HG03175 (cell line): Measurements from ENCODE around the gene TRIM14.
"Not testable (repeated sequence)": the region's sequence is repeated elsewhere in the genome, so short reads cannot be mapped to it uniquely, and the experiment has no call there.

Experiments used
- ATAC-seq: cut with Tn5 transposase; IDR thresholded peaks from one replicate; pipeline ENCODE4 v1.9.1; 2021; ENCODE audit warnings: mild to moderate bottlenecking, moderate library complexity; ENCODE audit not compliant: unreplicated experiment

The TRIM14 gene

DNA sequence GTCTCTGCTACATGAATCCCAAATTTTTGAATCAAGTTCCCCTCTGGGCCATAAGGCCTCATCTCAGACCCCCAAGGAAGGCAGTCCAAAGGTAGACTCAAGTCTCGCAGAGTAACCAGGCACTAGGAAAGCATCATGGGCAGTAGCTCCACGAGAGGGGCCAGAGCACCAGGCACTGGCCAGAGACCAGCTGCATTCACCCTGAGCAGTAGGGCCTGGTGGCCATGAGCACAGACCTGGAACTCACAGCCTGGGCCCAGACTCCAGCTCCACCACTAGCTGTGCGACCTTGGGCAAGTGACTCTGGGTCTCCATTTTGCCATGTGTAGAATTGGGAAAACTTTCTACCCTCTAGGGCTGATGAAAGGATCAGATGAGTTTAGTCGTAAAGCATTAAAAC lies 34.0 kb downstream of the TRIM14 start:
- ATAC-seq = no peak

DNA sequence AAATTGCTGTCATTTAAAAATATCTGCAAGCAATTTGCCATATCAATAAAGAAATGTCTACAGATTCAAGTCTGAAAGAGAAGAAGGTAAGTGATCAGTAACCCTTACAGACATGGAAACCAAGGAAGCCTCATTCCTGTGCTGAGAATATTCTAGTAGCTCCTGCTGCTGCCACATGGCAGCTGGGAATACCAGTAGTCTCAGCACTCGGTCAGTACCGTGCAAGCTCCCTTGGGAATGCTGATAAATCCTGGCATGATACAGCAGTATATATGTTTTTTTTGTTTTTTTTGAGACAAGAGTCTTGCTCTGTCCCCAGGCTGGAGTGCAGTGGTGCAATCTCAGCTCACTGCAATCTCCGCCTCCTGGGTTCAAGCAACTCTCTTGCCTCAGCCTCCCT lies 34.6 kb downstream of the TRIM14 start:
- no peak for ATAC-seq

DNA sequence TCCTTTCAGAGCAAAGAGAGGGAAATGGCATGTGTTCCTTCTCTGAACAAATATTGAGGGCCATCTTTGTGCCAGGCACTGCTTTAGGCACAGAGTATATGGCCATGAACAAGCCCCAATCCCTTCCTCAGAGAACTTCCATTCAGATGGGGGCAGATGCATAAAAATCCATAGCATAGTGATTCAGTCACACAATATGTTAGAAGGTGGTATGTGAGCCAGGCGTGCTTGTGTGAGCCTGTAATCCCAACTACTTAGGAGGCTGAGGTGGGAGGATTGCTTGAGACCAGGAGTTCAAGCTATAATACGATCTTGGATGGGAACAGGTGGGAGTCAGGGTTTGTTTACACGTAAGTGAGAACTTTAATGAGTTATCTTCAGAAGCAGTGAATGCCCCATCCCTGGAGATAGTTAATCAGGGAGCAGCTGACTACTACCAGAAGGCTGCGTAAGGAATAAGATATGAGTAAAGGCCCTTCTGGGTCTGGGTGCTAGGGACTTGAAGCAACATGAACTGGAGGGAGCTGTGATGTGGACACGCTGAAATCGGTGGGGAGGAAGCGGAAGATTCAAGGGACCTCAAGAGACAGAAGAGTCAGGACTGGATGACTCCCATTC lies 35.3 kb downstream of the TRIM14 start:
- no peak for ATAC-seq

DNA sequence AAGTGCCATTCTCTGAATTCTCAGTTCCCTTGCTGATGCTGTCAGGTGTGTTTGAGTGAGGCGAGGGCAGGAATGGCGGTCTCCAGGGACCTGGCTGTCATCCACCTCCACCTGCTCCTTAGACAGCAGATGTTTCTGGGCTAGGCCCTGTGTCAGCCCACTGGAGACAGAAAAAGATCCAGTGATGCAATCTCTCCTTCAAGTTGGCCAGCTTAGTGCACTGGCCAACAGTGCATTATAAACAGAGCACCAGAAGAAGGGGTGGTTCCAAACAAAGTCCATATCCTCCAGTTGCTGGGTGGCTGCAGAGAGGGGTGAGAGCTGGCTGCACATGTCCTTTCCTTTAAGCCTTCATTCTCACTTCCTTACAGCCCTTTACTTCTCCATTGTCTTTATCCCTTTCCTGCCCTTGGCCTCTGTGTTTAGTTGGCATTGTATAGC lies 35.9 kb downstream of the TRIM14 start:
- ATAC-seq = no peak

DNA sequence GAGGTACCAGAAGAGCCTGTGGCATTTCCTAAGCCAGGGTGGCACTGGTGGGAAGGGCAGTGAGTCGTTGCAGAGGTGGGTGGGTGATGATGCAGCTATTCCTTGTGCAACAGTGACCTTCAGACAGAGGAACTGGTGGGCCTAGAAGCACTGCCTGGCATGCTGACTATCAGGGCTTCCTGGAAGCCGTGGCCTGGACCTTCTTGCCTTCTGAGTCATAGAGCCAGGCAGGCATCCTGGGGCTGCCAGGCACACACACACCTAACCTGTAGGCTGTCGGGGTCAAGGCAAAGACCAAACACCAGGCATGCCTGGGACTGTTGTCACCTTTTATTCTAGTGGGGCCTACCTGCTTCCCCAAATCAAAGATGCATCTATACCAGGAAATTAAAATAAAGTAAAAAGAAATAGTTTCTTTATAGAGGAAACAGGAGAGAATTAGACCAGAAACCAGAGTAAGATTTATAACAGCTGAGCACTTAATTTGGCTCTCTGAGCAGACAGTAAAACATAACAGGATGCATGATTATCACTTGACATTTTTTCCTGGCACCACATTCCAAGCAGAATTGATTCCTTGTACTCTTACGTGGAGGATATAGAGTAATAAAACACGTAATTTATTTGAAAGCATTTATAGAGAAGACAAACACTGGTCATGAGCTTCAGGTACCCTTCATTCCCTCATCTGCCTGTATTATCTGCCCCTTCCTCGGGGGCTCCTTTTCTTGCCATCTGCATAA lies 37.4 kb downstream of the TRIM14 start:
- no peak for ATAC-seq

DNA sequence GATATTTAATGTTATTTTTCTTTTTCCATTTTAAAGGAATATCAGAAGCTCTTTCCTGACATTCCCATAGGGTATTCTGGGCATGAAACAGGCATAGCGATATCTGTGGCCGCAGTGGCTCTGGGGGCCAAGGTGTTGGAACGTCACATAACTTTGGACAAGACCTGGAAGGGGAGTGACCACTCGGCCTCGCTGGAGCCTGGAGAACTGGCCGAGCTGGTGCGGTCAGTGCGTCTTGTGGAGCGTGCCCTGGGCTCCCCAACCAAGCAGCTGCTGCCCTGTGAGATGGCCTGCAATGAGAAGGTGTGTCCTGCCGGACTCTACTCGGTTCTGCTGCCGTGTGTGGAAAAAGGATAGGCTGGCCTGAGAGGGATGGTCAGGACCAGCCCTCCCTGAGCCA lies 38.2 kb downstream of the TRIM14 start:
- no peak for ATAC-seq

DNA sequence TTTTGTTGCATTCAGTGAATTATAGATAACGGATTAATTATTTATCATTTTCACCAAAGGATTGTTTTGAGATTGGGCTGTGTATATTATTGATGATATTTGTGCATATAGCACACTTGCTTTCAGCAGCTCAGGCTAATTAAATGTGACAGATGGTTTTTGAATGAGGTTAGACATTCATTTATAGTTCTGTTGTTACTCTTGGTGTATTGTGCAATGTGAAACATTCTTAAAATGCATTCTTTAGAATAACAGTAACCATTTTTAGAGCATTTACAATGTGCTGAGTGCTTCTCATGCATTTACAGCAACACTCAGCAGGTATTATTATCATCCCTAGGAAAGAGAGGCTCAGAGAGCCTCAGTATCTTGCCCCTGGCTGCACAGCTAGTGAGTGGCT lies 38.7 kb downstream of the TRIM14 start:
- ATAC-seq = no peak

DNA sequence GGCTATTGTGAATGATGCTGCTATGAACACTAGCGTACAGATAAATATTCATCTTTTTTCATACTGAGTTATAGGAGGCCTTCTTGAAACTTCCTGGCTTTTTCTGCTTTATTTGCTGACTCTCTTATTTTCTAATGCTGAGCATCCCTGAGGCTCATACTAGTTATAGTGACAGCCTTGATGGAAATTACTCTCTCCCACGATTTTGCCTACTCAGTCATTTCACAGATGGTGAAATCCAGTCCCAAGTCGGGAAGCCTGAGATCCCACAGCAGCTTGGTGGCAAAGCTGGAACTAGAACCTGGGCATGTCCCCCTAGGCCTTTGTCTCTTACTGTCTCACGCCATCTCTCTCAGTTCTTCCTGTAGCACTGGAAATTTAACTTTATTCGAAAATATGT lies 40.1 kb downstream of the TRIM14 start:
- ATAC-seq = no peak

DNA sequence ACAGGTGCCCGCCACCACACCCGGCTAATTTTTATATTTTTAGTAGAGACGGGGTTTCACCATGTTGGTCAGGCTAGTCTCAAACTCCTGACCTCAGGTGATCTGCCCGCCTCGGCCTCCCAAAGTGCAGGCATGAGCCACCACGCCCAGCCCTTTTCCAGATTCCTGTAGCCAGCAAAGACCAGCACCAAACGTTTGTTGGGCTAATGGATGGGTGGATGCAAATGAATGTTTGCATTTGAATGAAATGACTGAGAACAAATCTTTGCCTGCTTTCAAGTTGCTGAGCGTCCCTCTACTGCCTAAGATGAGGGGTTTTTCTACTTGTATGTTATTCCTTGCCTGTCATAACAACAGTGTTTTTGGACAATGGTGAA lies 42.5 kb downstream of the TRIM14 start:
- ATAC-seq = not testable (repeated sequence)

DNA sequence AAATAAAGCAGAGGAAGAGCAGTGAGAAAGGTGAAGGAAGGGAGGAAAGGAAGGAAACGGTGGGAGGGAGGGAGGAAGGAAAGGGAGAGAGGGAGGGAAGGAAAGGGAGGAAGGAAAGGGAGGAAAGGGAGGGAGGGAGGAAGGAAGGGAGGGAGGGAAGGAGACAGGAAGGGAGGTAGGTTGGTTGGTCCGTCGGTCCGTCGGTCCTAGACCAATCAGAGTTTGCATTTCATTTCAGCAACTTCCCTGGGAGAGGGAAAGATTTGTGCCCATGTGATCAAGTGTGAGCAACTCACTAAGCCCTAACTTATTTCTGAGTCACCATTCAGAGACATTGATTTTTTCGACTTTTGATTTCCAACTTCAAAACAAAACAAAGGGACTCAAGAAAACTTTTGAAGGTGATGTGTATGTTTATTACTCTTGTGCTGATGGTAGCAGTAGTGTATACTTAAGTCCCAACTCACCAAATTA lies 43.7 kb downstream of the TRIM14 start:
- ATAC-seq = no peak

DNA sequence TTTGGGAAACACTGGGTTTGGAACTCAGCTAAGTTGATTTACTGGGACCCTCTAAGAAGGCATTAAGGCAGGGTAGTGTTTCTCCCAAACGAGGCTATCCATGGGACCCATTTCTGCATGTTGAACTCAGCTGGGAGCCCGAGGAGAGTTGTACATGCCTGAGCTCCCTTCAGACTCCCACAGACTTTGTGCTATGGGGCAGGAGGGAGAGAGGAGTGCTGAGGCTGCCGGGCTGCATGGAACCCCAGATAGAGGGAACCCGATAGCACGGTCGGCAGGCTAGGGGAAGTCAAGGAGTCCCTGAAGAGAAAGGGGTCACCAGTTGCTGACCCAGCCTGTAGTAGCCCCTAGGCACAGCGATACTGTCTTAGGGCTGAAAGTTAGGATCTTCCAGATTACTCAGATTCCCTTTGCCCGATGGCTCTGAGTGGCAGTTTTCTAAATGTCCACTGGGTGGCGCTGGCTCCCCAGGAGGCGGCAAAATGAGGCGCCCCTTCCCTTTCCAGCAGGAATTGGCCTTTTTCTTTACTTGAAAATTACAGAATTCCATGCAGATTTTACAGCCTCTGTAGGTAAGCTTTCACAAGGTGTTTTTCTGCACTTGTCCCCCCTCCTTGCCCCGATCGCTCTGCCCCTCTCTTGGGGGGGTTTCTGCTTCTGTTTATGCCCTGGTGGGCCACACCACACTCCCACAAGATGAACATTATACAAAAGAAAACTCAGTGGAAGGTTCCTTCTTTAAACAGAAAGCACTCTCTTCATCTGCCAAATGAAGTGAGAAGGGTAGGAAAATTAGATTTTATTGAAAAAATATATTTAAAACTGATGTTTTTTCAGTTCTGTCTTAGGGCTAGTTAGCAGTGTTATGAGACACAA lies 44.7 kb downstream of the TRIM14 start:
- no peak for ATAC-seq

DNA sequence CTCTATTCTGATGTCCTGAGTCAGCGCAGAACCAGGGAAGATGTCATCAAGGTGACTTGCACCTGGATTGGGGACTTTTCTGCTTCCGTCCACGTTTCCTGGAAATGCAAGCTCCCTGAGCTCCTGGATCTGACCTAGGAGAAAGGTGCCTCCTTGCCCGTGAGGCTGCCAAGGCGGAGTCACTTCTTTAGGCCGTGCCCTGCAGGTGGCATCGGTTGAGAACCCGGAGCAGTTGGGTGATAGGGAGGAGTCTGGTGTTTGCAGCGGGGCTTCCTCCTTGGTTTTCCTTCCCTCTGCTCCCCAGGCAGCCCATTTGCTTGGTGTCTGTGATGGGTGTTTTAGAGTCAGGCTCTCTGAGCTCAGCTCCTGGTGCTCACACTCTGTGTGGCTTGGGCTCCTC lies 47.3 kb downstream of the TRIM14 start:
- ATAC-seq = no peak

DNA sequence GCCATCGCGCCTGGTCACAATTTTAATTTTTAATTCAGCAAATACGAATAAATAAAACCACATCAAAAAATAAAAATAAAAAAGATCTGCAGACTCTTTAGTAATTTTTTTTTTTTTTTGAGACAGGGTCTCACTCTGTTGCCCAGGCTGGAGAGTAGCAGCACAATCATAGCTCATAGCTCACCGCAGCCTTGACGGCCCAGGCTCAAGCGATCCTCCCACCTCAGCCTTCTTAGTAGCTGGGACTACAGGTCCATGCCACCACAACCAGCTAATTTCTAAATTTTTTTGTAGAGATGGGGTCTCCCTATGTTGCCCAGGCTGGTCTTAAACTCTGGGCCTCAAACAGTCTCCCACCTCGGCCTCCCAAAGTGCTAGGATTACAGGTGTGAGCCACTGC lies 48.3 kb downstream of the TRIM14 start:
- ATAC-seq = no peak

DNA sequence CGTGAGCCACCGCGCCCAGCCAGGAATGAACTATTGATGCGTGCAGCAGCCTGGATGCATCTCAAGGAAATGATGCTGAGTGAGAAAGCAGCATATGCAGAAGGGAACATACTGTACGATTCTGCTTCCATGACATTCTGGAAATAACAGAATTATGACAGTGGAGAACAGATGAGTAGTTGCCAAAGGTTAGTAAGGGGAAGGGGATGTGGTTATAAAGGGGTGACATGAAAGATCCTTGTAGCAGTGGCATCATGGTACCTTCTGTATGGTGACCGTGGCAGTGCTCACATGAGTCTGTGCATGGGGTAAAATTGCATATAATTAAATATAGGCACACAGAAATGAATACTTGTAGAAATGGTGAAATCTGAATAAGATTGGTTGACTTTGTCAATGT lies 49.5 kb downstream of the TRIM14 start:
- no peak for ATAC-seq

DNA sequence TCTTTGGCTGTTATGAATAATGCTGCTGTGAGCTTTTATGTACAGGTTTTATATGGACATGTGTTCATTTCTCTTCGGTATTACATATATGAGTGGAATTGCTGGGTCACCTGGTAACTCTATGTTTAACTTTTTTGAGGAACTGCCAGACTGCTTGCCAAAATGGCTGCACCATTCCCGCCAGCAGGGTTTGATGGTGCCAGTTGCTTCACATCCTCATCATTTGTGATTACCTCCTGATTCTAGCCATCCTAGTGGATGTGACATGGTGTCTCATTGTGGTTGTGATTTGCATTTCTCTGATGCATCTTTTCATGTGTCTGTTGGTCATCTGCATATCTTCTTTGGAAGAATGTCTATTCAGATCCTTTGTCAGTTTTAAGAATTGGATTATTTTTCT lies 51.8 kb downstream of the TRIM14 start:
- ATAC-seq = no peak

DNA sequence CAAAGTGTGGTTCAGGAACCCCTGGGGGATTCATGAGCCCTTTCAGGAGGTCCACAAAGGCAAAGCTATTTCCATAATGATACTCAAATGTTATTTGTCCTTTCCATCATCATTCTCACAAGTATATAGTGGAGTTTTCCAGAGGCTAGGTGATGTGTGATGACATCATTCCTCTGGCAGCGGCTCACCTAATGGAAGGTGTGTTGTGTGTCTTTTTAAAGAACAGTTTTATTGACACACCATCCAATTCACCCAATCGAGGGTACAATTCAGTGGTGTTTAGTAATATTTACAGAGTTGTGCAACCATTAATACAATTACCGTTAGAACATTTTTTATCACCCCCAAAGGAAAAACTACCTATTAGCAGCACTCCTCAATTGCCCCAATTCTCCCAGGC lies 52.8 kb downstream of the TRIM14 start:
- no peak for ATAC-seq

DNA sequence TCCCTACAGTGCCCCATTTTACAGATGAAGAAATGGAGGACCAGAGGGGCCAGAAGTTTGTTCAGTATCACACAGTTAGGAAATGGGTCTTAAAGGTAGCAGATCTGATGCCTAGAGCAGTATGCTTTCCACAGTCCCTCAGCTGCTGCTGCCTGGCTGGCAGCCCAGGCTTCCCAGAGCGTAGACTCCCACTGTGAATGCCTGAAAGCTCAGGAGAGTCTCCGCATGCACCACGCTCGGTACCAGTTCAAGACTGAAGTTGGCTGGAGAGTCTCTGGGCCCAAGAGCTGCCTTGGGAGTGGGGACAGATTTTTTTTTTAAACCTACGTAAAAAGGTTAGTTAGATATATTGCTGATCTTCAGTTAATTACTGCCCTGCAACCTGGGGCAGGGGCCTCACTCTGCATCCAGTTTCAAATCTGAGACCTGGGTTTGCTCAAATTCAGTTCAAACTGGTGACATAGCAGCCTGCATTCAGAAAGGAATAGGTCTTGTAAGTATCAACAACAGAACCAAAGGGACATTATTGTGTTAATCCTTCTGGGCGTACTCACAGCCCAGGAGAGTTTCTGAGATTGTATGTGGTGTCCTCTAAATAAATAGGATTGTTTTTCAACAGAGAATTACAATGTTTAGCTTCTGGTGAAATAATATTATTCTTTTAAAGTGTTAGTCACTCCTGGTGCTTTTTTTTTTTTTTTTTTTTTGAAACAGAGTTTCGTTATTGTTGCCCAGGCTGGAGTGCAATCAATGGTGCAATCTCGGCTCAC lies 54.2 kb downstream of the TRIM14 start:
- ATAC-seq = no peak

DNA sequence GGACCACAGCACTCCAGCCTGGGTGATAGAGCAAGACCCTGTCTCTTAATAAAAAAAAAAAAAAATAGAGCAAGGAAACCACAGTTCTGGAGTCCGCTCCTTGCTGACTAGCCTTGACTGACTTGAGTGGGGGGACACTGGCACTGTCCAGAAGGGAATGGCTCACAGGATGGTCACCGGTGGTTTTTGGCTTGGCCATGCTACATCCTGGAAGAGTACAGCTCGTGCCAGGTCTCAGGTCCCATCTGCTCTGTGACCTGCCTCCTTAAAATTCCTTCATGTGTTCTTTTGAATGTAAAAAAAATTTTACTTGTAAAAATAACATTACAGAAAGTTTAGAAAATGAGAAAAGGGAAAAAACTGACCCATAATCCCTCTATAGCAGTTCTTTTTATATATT lies 56.9 kb downstream of the TRIM14 start:
- no peak for ATAC-seq

DNA sequence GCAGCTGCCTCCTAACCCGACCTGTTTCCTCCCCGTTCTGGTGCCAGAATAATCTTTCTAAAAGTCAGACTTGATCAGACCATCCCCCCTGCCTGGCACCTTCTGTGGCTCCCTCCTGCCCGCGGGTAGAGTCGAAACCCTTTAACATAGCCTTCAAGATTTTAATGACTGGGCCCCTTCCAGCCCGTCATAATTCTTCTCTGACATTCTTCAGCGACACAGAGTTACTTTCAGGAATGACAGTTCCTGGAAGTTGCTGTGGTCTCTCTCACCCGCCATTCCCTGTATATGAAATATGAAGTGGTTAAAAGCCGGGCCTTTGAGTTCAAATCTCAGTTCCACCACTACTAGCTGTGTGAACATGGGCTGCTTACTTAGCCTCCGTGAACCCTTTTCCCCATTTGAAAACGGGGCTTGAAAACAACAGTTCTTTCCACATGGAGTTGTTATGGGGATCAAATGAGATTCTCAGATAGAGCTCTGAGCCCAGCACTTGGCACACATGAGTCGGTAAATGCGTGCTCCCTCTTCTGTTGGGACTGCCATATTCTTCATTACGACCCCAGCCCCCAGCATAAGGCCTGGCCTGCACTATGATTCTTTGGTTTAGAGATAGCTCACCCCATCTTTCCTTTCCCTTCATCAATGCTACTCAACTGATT lies 61.8 kb downstream of the TRIM14 start:
- ATAC-seq = no peak
